A172 (cell line): Measurements from ENCODE around the gene C6orf58. TPM values are rescaled to one million over a fixed set of nuclear protein-coding genes. Genes with fewer than 3 reads are reported as not detected.
"Not testable (repeated sequence)": the region's sequence is repeated elsewhere in the genome, so short reads cannot be mapped to it uniquely, and the experiment has no call there.

Experiments
- DNase-seq: peaks from one replicate; pipeline ENCODE4 v3.0.0-alpha.2; 2015; ENCODE audit warnings: low spot score
- total RNA-seq: library from RNA; depleted of rRNA; stranded (reverse); fragments of >200 nt; shearing (Covaris generic); gene quantifications from 2 replicates; pipeline ENCODE4 v1.2.3, GENCODE V29; 2014; rRNA removed

C6orf58 gene
- total RNA-seq, 1 experiment from 2014 or later = 0.21 TPM

DNA sequence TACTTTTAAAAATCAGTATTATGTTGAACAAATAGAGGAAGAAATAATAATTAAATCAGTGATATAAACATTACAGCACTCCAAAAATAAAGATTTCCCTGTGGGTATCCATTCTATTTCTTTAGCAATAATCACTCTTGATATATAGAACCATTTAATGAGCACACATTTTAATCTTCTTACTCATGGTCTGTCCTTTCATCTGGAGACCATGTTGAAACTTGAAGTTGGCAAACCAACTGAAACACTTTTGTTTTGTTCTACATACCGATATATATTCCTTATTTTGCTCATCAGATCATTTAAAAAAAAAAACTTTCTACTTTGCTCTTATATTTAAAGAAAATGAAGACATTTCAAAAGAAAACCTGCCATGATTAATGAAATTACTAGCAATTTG, 13.4 kb downstream of the C6orf58 start:
- DNase-seq = no peak

DNA sequence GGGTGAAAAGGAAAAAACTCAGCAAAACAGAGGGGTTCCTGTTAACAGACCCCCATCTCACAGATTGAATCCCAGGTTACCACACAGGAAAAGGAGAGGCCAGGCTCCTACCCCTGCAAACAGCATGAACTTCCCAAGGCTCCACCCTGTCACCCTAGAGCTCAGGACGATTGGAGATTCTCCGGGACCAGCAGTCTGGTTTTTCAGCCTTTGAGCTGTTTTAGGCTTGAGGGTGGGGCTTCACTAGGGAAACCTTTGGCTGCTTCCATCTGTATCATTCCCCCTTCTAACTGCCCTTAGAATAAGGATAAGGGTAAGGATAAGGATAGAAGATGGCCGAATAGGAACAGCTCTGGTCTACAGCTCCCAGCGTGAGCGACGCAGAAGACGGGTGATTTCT, 16.0 kb downstream of the C6orf58 start:
- no peak for DNase-seq

- not testable (repeated sequence) for DNase-seq
Observed at GRCh38 chr6:127593456-127593855, 16.5 kb downstream of the C6orf58 start.

DNA sequence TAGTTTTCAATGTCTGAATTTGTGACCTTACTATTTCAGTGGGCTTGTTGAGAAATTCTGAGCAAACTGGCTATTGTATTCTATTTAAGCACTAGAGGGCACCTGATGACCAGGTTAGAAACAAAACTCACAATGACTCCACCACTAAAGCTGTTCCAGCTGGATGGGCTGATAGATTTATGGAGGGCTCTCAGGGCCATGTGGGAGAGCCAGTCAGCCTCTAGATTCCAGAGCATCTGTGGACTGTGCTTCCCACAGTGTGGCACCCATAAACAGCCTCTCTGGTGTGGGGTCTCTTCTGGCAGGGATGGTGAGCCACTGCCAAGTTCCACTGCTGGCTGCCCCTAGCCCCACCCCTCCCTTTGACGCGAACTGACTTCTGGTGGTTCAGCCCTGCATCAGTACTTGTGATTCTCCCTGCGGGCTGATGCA, 29.2 kb downstream of the C6orf58 start:
- peak; percentile 71 for DNase-seq

DNA sequence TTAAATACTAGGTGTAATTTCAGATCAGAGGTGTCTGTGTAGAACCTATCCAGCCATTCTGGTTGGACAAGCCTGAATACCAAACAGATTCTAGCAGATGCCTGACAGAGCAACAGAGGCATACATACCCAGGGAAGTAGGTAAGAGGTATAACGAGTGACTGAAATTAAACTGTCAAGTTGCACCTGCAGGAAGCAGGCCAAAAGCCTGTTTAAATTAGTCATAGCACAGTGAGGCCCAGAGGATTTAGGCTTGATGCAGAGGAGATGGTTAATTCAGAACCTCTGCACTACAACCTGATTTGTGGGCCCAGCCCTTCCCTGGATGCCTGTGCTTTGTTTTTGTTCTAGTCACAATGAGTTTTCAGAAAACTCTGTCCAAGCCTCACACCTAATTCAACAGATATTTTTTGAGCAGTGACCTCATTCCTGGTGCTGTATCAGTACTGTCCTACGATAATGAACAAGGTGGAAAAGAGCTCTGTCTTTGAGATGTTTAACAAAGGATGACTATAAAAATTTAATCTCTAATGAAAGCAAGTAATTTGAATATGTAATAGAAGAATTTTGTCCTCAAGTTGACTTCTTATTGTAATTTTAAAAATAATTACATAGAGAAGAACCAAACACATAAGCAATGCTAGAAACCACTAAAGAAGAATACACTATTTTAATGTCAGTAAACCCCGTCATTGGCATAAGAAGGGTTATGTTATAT, 31.7 kb downstream of the C6orf58 start:
- DNase-seq = no peak

DNA sequence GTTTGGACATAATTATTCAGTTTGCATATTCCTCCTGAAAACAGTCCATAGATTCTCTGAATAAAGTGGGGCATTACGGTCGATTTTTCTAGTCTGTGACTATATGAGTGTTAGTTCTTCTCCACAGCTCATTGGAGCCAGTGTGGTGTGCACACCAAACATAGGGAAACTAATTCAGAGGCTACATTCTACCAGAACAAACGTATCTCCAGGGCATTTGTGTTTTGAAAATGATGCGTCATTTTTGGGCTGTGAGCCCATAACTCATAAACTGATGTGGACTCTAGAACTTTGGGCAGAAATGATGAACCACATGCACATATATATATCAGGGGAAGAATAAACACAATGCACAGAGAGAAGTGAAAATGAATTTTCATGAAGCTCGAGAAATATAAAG, 41.8 kb downstream of the C6orf58 start:
- DNase-seq = no peak

- DNase-seq = no peak
Observed at GRCh38 chr6:127630800-127631199, 53.8 kb downstream of the C6orf58 start.

DNA sequence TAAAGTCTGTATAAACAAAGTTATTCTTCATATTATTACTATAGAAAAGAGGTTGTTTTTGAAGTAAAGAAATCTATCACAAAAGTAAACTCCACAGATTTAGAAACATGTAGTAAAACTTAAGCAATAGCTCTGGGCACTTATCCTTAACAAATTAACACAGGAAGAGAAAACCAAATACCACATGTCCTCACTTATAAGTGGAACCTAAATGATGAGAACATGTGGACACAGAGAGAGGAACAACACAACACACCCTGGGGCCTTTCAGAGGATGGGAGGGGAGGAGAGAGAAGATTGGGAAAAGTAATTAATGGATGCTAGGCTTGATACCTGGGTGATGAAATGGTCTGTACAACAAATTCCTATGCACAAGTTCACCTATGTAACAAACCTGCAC, 57.2 kb downstream of the C6orf58 start:
- DNase-seq = no peak

DNA sequence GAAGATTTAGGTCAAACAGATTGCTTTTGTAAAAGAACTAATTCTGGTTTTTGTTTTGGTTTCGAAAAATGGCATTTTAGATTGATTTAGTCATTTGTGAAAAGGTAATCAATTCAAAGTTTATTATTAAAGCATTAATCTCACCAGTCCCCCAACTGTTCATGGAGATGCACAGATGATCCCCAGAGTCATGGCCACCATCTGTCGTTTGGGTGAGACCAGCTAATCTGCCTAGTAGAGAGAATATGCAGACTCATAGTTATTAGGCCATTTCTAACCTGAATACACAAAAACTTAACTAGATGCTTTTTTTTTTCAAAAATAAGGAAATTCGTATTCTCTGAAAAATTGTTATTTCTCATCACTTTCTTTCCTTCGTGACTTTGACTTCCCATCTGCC, 58.1 kb downstream of the C6orf58 start:
- no peak for DNase-seq

GRCh38 chr6:127637830-127638409, 60.9 kb downstream of the C6orf58 start:
- DNase-seq = no peak

Other genes with a start within 250 kb of the C6orf58 start
- gene ECHDC1, start 233.6 kb upstream of the C6orf58 start, total RNA-seq = 102 and 112 TPM in 2 replicates
- 0.09 and 0.60 TPM in 2 replicates for gene KIAA0408, start 117.8 kb upstream of the C6orf58 start, total RNA-seq